GM12878 (cell line): ENCODE data around the gene KLK13. TPM values are rescaled to one million over a fixed set of nuclear protein-coding genes. Genes with fewer than 3 reads are reported as not detected.

Experiments
- ATAC-seq: fragments of 200-7000 bp; cut with Tn5 transposase; 3 replicates; pipeline ENCODE4 v1.9.1; 2020; ENCODE audit warnings: mild to moderate bottlenecking, moderate library complexity
- BruUV-seq: library from RNA; stranded (reverse); fragments of 400-500 nt; replicated peaks from 2 replicates; lab custom pipeline; 2021; lab: Mats Ljungman, UMichigan
- CTCF ChIA-PET: fragments of 300-600 bp; sonication (Branson Sonifier 250); formaldehyde crosslinking; extraction: SDS; loops from one replicate; lab custom pipeline; 2021; ENCODE audit warnings: inconsistent platforms; lab: Yijun Ruan, JAX
- POLR2A ChIA-PET: fragments of 350-600 bp; formaldehyde crosslinking; extraction: SDS; loops from one replicate; lab custom pipeline; 2021; ENCODE audit warnings: inconsistent platforms; lab: Charles Lee
- RAD21 ChIA-PET: fragments of 300-600 bp; sonication (Branson Sonifier 250); formaldehyde crosslinking; loops from one replicate; lab custom pipeline; 2023; ENCODE audit warnings: antibody characterized with exemption; ENCODE audit not compliant: unreplicated experiment; lab: Charles Lee
- SMC1A ChIA-PET: fragments of 300-600 bp; sonication (Branson Sonifier 250); formaldehyde crosslinking; loops from one replicate; lab custom pipeline; 2023; ENCODE audit not compliant: unreplicated experiment, uncharacterized antibody; lab: Charles Lee
- DNase-seq: peaks from one replicate; pipeline ENCODE4 v3.0.0-alpha.2; 2011; ENCODE audit warnings: low read depth, low spot score
- FAIRE-seq: peaks from 3 replicates; lab custom pipeline; 2011; peaks lifted over from hg19 to GRCh38; lab: Jason Lieb, UNC
- H2AFZ ChIP-seq: 2 replicates; pipeline ENCODE4 v1.6.0; 2011; ENCODE audit warnings: low read depth, low read length, control low read depth; ENCODE audit not compliant: control insufficient read depth
- H3K27ac ChIP-seq: 2 replicates; pipeline ENCODE4 v1.5.1; 2011; ENCODE audit warnings: control low read depth; ENCODE audit not compliant: control insufficient read depth, insufficient read depth
- H3K27me3 ChIP-seq, 2 experiments: replicated peaks in 1 of 2; 2 replicates each; pipeline versions ENCODE4 v1.6.0 to v1.6.1; 2011; ENCODE audit warnings: low read length in 1 of 2; ENCODE audit not compliant: control insufficient read depth in 2 of 2, insufficient read depth in 2 of 2
- H3K36me3 ChIP-seq, 2 experiments: 2 replicates each; pipeline ENCODE4 v1.5.1; 2011; ENCODE audit warnings: low read length in 1 of 2; ENCODE audit not compliant: control insufficient read depth in 2 of 2, insufficient read depth in 2 of 2
- H3K4me1 ChIP-seq: 2 replicates; pipeline ENCODE4 v1.6.1; 2011; ENCODE audit warnings: mild to moderate bottlenecking, low read length, moderate library complexity, mixed read lengths; ENCODE audit not compliant: control insufficient read depth, insufficient read depth
- H3K4me2 ChIP-seq: 2 replicates; pipeline ENCODE4 v1.6.0; 2011; ENCODE audit warnings: control low read depth; ENCODE audit not compliant: control insufficient read depth, insufficient read depth
- H3K4me3 ChIP-seq: fragments of 200-600 bp; sonication (generic); 2 replicates; pipeline ENCODE4 v1.5.1; 2016
- H3K79me2 ChIP-seq: 2 replicates; pipeline ENCODE4 v1.6.0; 2011; ENCODE audit warnings: low read length; ENCODE audit not compliant: control insufficient read depth, insufficient read depth
- H3K9ac ChIP-seq: 2 replicates; pipeline ENCODE4 v1.8.0; 2011; ENCODE audit warnings: low read length, control low read depth, mixed read lengths; ENCODE audit not compliant: control insufficient read depth, insufficient read depth
- H3K9me3 ChIP-seq: replicated peaks from 3 replicates; pipeline ENCODE4 v1.5.1; 2011; ENCODE audit warnings: mild to moderate bottlenecking, low read length; ENCODE audit not compliant: control insufficient read depth, insufficient read depth
- H4K20me1 ChIP-seq: 2 replicates; pipeline ENCODE4 v1.6.0; 2011; ENCODE audit not compliant: control insufficient read depth, insufficient read depth
- HDAC6 ChIP-seq: fragments of 200-600 bp; sonication (generic); IDR thresholded peaks from one replicate; pipeline ENCODE4 v1.8.0; 2017; ENCODE audit warnings: antibody characterized with exemption; ENCODE audit not compliant: unreplicated experiment
- KLF5 ChIP-seq: fragments of 450-650 bp; IDR thresholded peaks from 2 replicates; pipeline ENCODE4 v1.6.1; 2014; ENCODE audit warnings: mild to moderate bottlenecking; ENCODE audit not compliant: partially characterized antibody
- POLR2AphosphoS2 ChIP-seq: IDR thresholded peaks from 2 replicates; pipeline ENCODE4 v1.6.1; 2011; ENCODE audit warnings: low read depth, mild to moderate bottlenecking, low read length, improper control_type of control experiment, moderate library complexity
- RBBP5 ChIP-seq: fragments of 200-600 bp; sonication (generic); conservative IDR thresholded peaks from 2 replicates; pipeline ENCODE4 v1.6.1; 2016
- SMAD1 ChIP-seq: fragments of 450-650 bp; IDR thresholded peaks from 2 replicates; pipeline ENCODE4 v1.6.1; 2018; ENCODE audit warnings: mild to moderate bottlenecking, low read depth; ENCODE audit not compliant: partially characterized antibody
- SUPT20H ChIP-seq: IDR thresholded peaks from 2 replicates; pipeline ENCODE4 v1.6.1; 2011; ENCODE audit warnings: low read depth, mild to moderate bottlenecking, low read length, moderate library complexity, borderline replicate concordance; ENCODE audit not compliant: control insufficient read depth
- WGBS: methylation state at CpG from one replicate; pipeline ENCODE4 v1.1.6; 2016; ENCODE audit warnings: low lambda C conversion rate; ENCODE audit not compliant: insufficient replicate concordance, insufficient coverage; ENCODE audit errors: missing lambda C conversion rate; 5-methylcytosine and 5-hydroxymethylcytosine counted together
- in situ Hi-C: fragments of 300-500 bp; cut with MboI; formaldehyde crosslinking; loops from 9 replicates; pipeline ENCODE4 v1.14.3; 2018; ENCODE audit warnings: mixed read lengths
- intact Hi-C: fragments of 100-400 bp; cut with micrococcal nuclease; formaldehyde crosslinking; loops from one replicate; pipeline ENCODE4 v1.14.2; 2022; ENCODE audit not compliant: unreplicated experiment
- polyA plus RNA-seq, 11 experiments: library from polyadenylated mRNA; depleted of rRNA in 4 of 11; unstranded in 6 of 11; stranded (reverse) in 5 of 11; fragments of >200 nt; fragmentation: Nextera tagmentation in 4 of 11; fragmentation: Illumina TruSeq in 1 of 11; extraction: Ambion mirVana in 4 of 11; extraction: Trizol in 1 of 11; gene quantifications; 1 replicate in 1 of 11; 2 replicates in 10 of 11; pipeline versions ENCODE4 v1.2.1 to v1.2.3, GENCODE V29; 2011 to 2016; ENCODE audit warnings: inconsistent platforms in 2 of 11, missing spikeins in 2 of 11, low read depth in 1 of 11
- total RNA-seq, 4 experiments: library from RNA; depleted of rRNA in 3 of 4; stranded (reverse); fragments of >200 nt in 3 of 4; fragmentation: Illumina TruSeq in 1 of 4; extraction: Trizol in 1 of 4; gene quantifications; 2 replicates each; pipeline versions ENCODE4 v1.2.1 to v1.2.3, GENCODE V29; 2013 to 2021
- TF ChIP-seq, protein P1 (sequence below): fragments of 450-650 bp; IDR thresholded peaks from 2 replicates; pipeline ENCODE4 v1.6.1; 2016; ENCODE audit warnings: mild to moderate bottlenecking
- TF ChIP-seq, protein P2 (sequence below): IDR thresholded peaks from 2 replicates; pipeline ENCODE4 v1.6.1; 2011; ENCODE audit warnings: borderline replicate concordance, low read depth, mild to moderate bottlenecking, moderate library complexity, low read length; ENCODE audit not compliant: insufficient read depth, poor library complexity, severe bottlenecking
- TF ChIP-seq, protein P3 (sequence below): IDR thresholded peaks from 2 replicates; pipeline ENCODE4 v1.6.1; 2012; ENCODE audit warnings: low read depth, low read length, improper control_type of control experiment
- TF ChIP-seq, protein P4 (sequence below): fragments of 450-650 bp; conservative IDR thresholded peaks from 2 replicates; pipeline ENCODE4 v1.6.1; 2017; ENCODE audit warnings: mild to moderate bottlenecking, moderate library complexity
- TF ChIP-seq, protein P5 (sequence below): IDR thresholded peaks from 2 replicates; pipeline ENCODE4 v1.6.1; 2011; ENCODE audit warnings: mild to moderate bottlenecking, low read depth, low read length, moderate library complexity; ENCODE audit not compliant: insufficient replicate concordance
- TF ChIP-seq, protein P6 (sequence below): fragments of 450-650 bp; IDR thresholded peaks from 2 replicates; pipeline ENCODE4 v1.6.1; 2017; ENCODE audit warnings: low read depth, mild to moderate bottlenecking, moderate library complexity

Gene KLK13
- total and polyA plus RNA-seq, 10 of the 15 experiments (the other 5 are each of a cell fraction or from before 2014, with no cell fraction given): not detected

DNA sequence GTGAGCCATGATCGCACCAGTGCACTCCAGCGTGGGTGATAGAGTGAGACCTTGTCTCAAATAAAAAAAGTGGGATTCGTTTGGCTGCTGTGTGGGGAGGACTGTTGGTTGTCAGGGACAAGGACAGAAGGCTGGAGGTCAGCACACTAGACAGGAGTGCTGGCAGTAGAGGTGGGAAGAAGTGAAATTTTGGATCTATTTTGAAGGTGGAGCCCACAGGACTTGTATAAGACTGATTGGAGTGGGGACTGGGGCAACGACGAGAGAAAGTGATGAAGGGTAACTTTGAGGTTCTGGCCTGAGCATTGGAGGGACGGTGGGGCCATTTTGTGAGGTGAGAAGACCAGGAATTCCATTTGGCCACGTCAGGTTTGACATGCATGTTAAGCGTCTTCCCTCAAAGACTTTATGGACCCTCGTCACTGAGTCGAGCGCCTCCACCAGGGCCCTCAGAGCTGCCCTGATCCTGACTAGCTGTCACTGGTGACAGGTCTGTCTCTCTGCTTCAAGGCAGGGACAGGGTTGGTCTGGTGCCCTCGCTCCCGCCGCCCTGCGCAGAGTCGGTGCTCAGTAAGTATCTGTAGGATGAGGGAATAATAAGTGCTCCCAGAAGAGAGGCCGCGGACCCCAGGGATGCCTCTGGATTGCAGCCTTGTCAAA lies 42.6 kb upstream of the KLK13 start:
- Histone ChIP-seq H3K79me2 (peaks cover 15% of the 10 kb centered on the region), H3K36me3 (peaks cover 2 to 8% of the 10 kb centered on the region in 2 experiments; a peak in 3 of 4 replicates), H3K27ac (peak overlapping the region; percentile 66), H3K4me3 (peak overlapping the region; percentile 93), H3K9ac (peak overlapping the region; percentile 92), H4K20me1 (no peaks in the 10 kb centered on the region), H3K4me2 (peak overlapping the region; percentile 93), H3K4me1 (no peaks in the 10 kb centered on the region), H3K27me3 (no peaks in the 10 kb centered on the region), H2AFZ (peak overlapping the region; percentile 86), H3K9me3 (no peaks in the 10 kb centered on the region)
- POLR2A ChIA-PET: interaction anchor here (0.6 kb wide), 1 partner anchor 270 kb away, joined by 7 read pairs; no protein-coding TSS in a partner anchor
- intact Hi-C loops: no loop called here
- SMC1A ChIA-PET: no interaction called here
- peak; percentile 49 for ATAC-seq
- 9% methylated on average over 18 of the region's 18 CpGs for WGBS
- in situ Hi-C loops: loop anchor here (10.0 kb wide), 1 partner anchor 1083 kb away; the partner anchor contains the start of genes VRK3 and ZNF473
- TF ChIP-seq HDAC6 (no peak), RBBP5 (no peak), KLF5 (no peak), SUPT20H (no peak), POLR2AphosphoS2 (no peak; the same call in 1 of the 2 replicates), SMAD1 (no peak)
- TF ChIP-seq, protein P1, sequence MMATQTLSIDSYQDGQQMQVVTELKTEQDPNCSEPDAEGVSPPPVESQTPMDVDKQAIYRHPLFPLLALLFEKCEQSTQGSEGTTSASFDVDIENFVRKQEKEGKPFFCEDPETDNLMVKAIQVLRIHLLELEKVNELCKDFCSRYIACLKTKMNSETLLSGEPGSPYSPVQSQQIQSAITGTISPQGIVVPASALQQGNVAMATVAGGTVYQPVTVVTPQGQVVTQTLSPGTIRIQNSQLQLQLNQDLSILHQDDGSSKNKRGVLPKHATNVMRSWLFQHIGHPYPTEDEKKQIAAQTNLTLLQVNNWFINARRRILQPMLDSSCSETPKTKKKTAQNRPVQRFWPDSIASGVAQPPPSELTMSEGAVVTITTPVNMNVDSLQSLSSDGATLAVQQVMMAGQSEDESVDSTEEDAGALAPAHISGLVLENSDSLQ: peak; percentile 22; the same call in 1 of the 2 replicates
- TF ChIP-seq, protein P2, sequence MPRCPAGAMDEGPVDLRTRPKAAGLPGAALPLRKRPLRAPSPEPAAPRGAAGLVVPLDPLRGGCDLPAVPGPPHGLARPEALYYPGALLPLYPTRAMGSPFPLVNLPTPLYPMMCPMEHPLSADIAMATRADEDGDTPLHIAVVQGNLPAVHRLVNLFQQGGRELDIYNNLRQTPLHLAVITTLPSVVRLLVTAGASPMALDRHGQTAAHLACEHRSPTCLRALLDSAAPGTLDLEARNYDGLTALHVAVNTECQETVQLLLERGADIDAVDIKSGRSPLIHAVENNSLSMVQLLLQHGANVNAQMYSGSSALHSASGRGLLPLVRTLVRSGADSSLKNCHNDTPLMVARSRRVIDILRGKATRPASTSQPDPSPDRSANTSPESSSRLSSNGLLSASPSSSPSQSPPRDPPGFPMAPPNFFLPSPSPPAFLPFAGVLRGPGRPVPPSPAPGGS: no peak
- TF ChIP-seq, protein P3, sequence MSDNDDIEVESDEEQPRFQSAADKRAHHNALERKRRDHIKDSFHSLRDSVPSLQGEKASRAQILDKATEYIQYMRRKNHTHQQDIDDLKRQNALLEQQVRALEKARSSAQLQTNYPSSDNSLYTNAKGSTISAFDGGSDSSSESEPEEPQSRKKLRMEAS: no peak
- TF ChIP-seq, protein P4, sequence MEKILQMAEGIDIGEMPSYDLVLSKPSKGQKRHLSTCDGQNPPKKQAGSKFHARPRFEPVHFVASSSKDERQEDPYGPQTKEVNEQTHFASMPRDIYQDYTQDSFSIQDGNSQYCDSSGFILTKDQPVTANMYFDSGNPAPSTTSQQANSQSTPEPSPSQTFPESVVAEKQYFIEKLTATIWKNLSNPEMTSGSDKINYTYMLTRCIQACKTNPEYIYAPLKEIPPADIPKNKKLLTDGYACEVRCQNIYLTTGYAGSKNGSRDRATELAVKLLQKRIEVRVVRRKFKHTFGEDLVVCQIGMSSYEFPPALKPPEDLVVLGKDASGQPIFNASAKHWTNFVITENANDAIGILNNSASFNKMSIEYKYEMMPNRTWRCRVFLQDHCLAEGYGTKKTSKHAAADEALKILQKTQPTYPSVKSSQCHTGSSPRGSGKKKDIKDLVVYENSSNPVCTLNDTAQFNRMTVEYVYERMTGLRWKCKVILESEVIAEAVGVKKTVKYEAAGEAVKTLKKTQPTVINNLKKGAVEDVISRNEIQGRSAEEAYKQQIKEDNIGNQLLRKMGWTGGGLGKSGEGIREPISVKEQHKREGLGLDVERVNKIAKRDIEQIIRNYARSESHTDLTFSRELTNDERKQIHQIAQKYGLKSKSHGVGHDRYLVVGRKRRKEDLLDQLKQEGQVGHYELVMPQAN: 0 out of 2 replicates have a peak, but pooled peaks have one; percentile 30
- TF ChIP-seq, protein P5, sequence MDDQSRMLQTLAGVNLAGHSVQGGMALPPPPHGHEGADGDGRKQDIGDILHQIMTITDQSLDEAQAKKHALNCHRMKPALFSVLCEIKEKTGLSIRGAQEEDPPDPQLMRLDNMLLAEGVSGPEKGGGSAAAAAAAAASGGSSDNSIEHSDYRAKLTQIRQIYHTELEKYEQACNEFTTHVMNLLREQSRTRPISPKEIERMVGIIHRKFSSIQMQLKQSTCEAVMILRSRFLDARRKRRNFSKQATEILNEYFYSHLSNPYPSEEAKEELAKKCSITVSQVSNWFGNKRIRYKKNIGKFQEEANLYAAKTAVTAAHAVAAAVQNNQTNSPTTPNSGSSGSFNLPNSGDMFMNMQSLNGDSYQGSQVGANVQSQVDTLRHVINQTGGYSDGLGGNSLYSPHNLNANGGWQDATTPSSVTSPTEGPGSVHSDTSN: peak; percentile 59
- TF ChIP-seq, protein P6, sequence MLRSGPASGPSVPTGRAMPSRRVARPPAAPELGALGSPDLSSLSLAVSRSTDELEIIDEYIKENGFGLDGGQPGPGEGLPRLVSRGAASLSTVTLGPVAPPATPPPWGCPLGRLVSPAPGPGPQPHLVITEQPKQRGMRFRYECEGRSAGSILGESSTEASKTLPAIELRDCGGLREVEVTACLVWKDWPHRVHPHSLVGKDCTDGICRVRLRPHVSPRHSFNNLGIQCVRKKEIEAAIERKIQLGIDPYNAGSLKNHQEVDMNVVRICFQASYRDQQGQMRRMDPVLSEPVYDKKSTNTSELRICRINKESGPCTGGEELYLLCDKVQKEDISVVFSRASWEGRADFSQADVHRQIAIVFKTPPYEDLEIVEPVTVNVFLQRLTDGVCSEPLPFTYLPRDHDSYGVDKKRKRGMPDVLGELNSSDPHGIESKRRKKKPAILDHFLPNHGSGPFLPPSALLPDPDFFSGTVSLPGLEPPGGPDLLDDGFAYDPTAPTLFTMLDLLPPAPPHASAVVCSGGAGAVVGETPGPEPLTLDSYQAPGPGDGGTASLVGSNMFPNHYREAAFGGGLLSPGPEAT: no peak
- DNase-seq: no peak
- FAIRE-seq: no peak
- RAD21 ChIA-PET: interaction anchor here (1.3 kb wide), 1 partner anchor 152 kb away, joined by 5 read pairs; no protein-coding TSS in a partner anchor
- CTCF ChIA-PET: interaction anchor here (1.3 to 1.9 kb wide), 2 partner anchors 11 to 750 kb away, joined by 3 to 12 read pairs; no protein-coding TSS in a partner anchor
- no TSS peak for BruUV-seq
